ENCODE results near the gene SAP130. TPM values are rescaled to one million over a fixed set of nuclear protein-coding genes. Genes with fewer than 3 reads are reported as not detected.

Gene SAP130
- polyA plus RNA-seq, 4 donors, result 25.6 to 30.3 (median 27.9) TPM

DNA sequence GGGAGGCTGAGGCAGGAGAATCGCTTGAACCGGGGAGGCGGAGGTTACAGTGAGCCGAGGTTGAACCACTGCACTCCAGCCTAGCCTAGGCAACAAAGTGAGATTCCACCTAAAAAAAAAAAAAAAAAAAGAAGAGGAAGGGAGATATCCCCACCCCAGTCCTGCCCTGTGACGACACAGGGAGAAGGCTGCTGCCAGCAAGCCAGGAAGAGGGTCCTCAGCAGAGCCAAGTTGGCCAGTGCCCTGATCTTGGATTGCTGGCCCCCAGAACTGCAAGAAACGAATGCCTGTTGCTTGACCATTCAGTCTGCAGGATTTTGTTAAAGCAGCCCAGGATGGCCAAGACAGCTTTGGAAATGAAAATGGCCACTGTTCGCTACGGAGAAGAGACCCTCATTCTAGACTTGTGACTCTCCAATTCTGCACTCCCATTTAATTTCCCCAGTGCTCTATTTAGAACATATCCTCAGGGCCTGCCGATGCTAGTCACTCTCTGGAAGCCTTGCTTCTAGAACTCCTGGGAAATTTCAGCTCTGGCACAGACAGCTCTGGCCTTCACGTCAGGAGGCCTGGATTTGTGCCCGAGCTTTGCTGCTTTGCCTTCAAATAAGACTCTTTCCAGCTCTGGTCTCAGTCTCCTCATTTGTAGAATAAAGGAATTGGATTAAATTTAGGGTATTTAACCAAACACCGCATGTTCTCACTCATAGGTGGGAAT lies 126.4 kb downstream of the SAP130 start:
- no peak for DNase-seq (ENCODE audit: low read depth in 4 of 4, low spot score in 3 of 4)

DNA sequence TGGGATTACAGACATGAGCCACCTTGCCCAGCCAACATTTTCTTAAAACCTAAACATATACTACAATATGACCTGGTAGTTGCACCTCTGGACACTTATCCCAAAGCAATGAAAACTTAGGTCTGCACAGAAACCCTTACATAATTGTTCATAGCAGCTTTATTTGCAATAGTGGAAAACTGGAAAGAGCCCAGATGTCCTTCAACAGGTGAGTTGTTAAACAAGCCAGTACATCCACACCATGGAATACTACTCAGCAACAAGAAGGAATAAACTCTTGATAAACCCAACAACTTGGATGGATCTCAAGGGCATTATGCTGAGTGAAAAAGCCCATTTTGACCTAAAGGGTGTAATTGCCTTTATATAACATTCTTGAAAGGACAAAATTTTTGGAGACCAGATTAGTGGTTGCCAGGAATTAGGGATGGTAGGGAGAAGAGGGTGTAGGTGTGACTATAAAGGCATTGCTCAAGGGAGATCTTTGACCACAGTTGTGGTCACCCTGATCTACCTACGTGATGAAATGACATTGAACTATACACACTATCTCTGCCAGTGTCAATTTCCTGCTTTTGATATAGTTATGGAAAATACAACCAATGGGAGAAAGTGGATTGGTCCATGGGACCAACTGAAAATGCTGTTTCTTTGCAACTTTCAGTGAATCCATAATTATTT lies 130.2 kb downstream of the SAP130 start:
- DNase-seq (ENCODE audit: low read depth in 4 of 4, low spot score in 3 of 4), result no peak

GRCh38 chr2:127893494-127893893 lies 134.4 kb downstream of the SAP130 start:
- DNase-seq (ENCODE audit: low read depth in 4 of 4, low spot score in 3 of 4), result no peak

DNA sequence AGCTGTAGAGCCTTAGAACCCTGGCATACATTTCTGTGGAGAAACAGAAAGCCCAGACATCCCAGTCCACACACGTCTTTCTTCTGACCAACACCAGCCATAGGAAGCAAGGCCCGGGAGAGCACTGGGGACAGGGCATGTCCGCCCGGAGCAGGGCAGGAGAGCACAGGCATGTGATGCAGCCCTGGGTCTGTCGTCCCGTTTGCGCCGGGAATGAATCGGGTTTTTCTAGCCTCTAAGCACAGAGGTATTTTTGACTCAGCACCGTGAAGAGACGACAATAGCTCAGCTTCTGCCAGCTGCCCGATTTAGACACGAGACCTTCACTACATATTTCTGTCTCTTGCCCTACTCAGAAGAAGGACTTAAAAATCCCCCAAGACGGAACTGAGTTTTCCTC lies 134.8 kb downstream of the SAP130 start:
- no peak for DNase-seq (ENCODE audit: low read depth in 4 of 4, low spot score in 3 of 4)

DNA sequence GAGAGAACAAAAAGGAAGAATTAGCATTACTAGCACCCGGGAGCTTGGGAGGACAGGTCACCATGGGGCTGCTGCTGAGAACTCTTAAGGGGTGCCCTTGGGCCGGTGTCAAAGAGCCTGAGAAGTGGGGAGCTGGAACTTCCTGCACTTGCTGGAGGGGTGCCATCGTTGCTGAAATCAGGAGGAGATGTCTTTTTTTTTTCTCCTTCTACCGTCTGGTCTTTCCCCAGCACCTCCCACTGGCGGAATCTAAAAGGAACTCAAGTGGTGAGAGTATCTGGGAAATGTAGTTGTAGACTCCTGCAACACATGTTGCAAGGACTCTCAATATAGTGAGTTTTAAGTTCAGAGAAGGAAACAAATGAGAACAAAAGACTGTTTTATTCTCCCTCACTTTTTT lies 136.0 kb downstream of the SAP130 start:
- DNase-seq (ENCODE audit: low read depth in 4 of 4, low spot score in 3 of 4), result no peak

Other genes starting within 250 kb of the SAP130 start
- gene WDR33, start 216.9 kb downstream of the SAP130 start, polyA plus RNA-seq (ENCODE audit: insufficient read length in 4 of 4), result 10 to 100 TPM; 50.0 to 70.9 (median 58.5) TPM
- 10 to 100 TPM; 31.5 to 41.6 (median 38.1) TPM for gene POLR2D, start 169.9 kb downstream of the SAP130 start, polyA plus RNA-seq (ENCODE audit: insufficient read length in 4 of 4)
- gene AMMECR1L, start 142.1 kb downstream of the SAP130 start, polyA plus RNA-seq (ENCODE audit: insufficient read length in 4 of 4), result 10 to 100 TPM; 25.9 to 29.8 (median 26.9) TPM
- 10 to 100 TPM; 23.2 to 44.3 (median 38.8) TPM for gene UGGT1, start 63.1 kb upstream of the SAP130 start, polyA plus RNA-seq (ENCODE audit: insufficient read length in 4 of 4)

All from left renal pelvis (tissue), 4 donors.